GM19372 (cell line): Measurements from ENCODE around the gene ZSWIM1.

Experiments used
- ATAC-seq: cut with Tn5 transposase; IDR thresholded peaks from one replicate; pipeline ENCODE4 v1.9.1; 2021; ENCODE audit warnings: mild to moderate bottlenecking, low read depth, moderate library complexity; ENCODE audit not compliant: unreplicated experiment

The ZSWIM1 gene

DNA sequence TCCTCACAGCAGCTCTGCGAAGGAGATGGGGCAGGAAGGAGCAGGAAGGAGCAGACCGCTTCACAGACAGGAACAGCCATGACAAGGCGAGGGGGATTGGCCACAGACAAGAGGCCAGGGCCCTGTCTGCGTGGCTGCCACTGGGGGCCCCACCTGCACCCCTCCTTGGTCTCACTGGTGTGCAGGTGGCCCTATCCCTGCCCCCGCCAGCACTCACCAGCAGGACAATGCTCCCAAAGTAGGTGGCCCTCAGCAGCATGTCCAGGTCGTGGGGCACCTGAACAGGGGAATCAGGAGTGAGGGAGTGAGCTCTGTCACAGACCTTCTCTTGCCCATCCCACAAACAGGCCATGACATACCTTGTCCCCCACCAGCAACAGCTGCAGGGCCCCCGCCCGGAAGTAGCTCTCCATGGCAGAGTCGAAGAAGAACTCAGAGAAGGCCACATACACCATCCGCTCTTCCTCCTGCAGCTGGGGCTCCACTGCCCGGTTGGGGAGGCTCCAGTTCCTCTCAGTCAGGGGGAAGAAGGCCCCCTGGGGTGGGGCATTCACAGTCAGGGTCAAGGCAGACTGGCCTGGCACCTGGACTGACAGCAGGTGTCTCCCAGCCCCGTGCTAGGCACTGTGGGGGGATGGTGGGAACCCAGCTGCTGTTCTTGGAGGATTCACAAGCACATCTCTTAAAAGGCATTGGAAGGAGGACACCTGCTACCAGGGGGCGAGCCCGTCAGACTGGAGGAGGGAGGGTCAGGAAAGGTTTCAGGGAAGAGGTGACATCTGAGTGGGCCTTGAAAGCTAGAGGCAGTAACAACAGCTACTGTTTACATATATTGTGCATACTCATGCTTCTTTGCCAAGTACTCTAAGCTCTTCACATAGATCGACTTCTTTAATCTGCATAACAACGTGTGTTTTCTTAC lies 23.8 kb downstream of the ZSWIM1 start:
- ATAC-seq, result no peak

GRCh38 chr20:45905505-45906079 lies 24.6 kb downstream of the ZSWIM1 start:
- ATAC-seq, result no peak

GRCh38 chr20:45907219-45907948 lies 26.4 kb downstream of the ZSWIM1 start:
- no peak for ATAC-seq

- no peak for ATAC-seq
Observed at GRCh38 chr20:45908084-45908483, 27.1 kb downstream of the ZSWIM1 start.

DNA sequence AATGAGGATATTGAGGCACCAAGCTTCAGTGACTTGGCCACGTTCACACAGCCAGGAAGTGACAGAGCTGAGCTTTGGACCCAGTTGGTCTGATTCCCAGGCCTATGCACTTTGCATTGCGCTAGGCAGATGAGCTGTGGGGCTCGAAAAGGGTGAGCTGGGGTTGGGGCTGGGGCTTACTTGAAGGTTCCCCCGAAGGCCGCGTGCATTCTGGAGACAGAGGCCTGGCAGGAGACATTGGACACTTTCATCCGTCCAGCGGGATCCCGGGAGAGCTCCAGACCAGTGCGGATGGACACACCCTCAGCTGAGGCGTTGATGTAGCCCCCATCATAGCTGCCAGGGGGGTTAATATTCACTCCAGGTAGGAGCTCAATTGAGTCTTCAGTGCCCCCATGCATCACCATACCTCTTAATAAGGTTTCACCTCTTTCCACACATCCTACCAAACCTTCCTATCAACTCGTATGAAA lies 28.3 kb downstream of the ZSWIM1 start:
- ATAC-seq, result no peak

- ATAC-seq, result no peak
Observed at GRCh38 chr20:45909817-45910669, 29.0 kb downstream of the ZSWIM1 start.

DNA sequence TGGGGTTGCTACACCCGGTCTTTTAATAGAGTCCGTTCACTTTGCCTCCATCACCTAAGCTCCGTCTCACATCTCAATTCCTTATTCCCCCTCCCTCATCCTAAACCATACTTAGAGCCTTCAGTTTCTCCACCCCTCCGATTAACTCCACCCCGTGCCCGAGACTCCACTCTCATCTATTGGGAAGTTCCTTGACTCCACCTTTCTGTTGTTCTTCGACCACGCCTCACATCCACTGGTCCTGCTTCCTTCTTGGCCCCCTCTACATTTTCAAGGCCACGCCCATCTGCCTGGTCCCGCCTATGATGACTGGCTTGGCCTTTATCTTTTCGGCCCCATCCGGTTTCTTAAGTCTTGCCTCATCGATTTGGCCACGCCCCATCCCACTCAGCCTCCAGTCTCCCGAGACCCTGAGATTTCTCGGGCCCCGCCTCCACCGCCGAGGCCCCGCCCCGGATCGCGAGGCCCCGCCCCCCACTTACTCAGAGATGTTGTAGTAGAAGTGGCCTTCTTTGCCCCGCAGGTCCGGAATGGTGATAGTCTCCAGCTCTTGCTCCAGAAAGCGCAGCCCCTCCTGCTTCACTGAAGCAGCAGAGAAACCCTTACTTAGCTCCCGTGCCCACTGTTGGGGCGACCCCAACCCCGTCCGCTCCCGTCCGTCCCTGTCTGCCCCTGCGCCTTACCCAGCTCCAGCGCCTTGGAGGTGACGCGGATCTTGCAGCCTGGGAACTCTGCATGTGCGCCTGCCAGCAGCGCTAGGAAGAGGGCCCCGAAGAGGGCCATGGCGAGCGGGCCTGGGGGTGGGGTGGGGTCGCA lies 29.9 kb downstream of the ZSWIM1 start:
- peak; percentile 93 for ATAC-seq

DNA sequence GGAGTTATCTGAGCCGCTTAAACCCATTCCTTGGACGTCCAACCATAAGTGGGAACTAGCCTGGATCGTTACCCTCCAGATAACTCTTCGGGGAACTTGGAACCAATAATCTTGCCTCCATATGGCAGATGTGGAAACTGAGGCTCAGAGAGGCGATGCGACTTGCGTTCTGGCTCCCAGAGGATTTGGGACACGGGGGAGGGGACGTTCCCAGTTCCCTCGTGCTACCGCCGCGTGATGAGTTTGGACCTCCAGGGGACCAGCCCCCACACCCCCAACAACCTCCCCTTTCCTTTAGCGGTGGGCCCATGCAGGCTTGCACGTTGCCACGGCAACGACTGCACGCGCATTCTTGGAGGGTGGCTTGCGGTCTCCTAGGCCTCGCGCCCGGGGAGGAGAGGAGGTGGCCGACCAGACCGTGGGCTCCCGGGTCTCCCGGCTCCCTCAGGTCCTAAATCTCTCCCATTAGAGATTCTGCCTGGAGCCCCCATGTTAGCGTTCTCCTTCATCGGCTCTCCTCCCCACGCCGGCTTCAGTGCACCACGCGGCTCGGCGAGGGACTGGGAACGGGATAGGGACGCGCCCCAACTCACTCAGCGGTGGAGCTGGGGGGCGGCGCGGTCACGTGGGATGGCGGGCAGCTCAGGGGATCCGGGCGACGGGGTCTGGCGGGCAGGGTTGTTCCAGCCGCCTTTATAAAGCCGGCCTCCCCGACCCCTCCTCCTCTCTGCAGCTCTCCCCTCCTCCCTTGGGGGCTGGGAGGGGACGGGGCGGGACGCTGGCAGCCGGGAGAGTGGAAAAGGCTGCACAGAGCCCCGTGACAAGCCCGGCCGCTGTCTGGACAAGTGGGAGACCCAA lies 30.7 kb downstream of the ZSWIM1 start, which contains the start of gene PLTP:
PLTP (minus strand) TSS at position 670 of the 858 bp plus-strand sequence. CDS start 703 bp downstream, outside the sequence.
- ATAC-seq, result no peak

DNA sequence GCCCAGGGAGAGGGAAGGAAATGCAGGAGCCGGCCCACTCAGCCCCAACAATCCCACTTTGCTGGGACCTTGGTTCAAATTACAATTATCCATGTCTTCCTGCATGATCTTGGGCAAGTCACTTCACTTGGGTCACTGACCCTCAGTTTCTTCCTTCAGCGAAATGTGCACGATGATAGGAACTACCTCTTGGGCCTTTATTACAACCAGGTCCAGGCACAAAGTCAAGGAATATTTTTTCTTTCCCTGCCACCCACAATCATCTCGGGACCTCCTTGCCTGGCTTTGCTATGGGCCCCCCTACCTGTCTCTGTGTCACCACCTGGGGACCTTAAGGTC lies 31.3 kb downstream of the ZSWIM1 start:
- no peak for ATAC-seq

- no peak for ATAC-seq
Observed at GRCh38 chr20:45913116-45913515, 32.1 kb downstream of the ZSWIM1 start.

DNA sequence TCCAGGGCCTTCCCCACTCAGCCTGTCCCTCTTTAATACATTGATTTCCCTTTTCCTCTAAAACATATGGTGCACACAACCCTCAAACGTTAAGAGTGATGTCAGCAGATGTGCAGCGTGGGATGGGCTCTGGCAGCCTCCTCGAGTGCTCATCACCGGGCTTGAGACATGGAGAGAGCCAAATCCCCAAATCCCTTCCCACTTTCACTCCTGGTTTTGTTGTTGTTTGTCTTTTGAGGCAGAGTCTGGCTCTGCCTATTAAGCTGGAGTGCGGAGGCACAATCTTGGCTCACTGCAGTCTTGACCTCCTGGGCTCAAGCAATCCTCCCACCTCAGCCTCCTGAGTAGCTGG lies 36.7 kb downstream of the ZSWIM1 start:
- no peak for ATAC-seq

GRCh38 chr20:45918182-45918737 lies 37.2 kb downstream of the ZSWIM1 start:
- ATAC-seq, result no peak

DNA sequence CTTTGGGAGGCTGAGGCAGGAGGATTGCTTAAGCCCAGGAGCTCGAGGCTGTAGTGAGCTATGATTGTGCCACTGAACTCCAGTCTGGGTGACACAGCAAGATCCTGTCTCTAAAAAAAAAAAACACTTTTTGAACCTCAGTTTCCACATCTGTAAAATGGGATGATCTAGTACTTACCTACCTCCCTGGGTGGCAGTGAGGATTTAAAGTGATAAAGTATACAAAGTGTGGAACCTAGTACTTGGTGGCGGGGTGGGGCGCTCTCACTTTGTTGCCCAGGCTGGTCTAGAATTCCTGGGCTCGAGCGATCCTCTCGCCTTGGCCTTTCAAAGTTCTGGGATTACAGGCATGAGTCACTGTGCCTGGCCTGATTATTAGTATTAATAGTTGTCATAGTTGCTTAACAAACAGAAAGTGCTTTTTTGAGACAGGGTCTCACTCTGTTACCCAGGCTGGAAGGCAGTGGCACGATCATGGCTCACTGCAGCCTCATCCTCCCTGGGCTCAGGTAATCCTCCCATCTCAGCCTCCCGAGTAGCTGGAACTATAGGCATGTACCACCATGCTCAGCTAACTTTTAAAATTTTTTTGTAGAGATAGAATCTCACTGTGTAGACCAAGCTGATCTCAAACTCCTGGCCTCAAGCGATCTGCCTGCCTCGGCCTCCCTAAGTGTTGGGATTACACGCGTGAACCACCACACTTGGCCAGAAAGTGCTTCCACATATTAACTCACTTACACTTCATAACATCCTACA lies 37.9 kb downstream of the ZSWIM1 start:
- ATAC-seq, result no peak

DNA sequence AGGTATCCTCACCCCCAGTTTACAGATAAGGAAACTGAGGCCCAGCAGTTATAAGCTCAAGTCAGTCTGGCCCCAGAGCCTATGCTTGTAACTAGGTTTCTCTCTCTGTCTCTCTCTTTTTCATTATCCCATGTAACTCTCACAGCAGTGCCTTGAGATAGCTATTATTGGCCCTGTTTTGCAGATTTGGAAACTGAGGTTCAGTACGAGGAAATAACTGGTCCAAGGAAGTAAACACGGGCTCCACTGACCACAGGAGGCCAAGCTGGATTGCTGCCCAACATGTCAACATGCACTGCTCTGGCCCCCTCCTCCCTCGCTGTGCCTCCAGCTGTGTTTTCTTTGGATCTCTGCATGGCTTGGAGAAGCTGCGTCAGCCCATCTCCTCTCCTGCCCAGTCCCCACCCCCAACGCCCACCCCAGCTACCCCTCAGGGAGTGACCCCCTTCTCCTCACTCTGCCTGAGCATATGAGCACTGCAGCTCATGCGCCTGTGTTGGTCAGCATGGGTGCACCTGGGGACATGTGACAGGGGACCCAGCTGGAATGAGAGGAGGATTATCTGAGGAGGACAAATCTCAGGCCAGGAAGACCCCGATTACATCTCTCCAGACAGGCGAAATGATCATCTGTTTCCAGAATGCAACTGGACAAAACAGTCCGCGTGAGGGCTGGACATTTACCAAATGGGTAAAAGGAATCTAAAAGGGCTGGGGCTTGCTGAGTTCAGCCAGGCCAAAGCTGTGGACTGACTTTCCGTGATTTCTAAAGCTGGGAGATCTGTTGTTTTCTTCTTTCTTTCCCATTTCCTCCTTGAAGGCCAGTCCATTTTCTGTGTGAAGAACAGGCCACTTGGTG lies 38.7 kb downstream of the ZSWIM1 start:
- ATAC-seq, result no peak

- ATAC-seq, result no peak
Observed at GRCh38 chr20:45920462-45921336, 39.7 kb downstream of the ZSWIM1 start.
